ENCODE results near the gene TUG1.

TUG1 gene

DNA sequence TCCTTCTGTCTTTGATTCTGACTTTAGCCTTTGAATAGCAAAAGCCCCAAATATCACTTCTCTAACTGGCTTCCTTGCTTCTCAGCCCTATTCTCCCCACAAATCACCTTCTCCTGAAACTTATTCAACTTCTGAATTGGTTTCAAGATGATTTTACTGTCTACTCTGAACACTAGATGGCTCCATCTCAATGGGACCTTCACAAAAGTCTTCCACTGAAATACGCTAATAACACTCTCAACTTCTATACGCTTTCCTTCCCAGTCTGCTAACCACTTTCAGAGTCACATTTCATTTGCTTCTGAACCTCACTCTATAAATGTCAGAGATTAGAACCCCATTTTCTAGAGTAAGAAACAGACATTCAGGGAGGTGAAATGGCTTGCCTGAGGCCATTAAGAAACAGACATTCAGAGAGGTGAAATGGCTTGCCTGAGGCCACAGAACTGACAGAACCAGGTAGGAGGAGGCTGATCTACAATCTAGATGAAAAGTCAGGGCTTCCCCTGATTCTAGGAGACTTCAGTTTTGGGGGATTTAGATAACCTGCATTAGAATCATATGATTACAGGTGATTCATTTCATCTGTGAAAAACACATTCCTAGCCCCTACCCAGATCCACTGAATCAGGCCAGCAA lies 21.1 kb upstream of the TUG1 start:
- DNase-seq: no peak

GRCh38 chr22:30948930-30949342 lies 20.1 kb upstream of the TUG1 start:
- DNase-seq: no peak

DNA sequence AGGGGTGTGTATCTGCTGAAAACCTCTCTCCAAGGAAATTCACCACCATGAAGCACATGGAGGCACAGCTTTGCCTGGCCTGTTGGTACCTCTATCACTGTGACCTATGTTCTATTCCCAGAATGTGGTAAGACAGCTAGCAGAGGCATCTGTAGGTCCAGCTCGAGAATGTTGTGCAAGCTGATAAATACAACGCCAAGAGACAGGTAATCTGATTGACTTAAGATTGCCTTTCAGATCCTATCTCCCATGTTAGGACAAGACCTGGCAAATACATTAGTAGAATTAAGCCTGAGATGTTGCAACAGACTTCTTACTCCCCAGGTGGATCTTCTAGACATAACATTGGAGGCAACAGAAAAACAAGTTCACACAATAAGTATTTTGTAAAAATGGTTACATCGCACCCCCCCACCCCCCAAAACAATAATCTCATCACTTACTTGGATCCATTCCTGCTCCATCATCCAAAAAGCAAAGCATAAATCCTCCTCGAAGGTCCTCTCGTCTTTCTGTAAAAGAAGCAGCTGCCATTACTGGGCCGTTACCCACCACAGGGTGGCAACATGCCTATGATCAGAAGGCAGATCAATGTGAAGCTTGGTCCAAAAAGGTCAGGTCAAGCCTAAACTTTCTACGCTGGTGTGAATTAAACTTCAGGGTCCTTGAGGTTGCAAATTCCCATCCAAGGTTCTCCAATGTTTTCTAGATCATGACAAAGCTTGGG lies 19.0 kb upstream of the TUG1 start:
- no peak for DNase-seq

DNA sequence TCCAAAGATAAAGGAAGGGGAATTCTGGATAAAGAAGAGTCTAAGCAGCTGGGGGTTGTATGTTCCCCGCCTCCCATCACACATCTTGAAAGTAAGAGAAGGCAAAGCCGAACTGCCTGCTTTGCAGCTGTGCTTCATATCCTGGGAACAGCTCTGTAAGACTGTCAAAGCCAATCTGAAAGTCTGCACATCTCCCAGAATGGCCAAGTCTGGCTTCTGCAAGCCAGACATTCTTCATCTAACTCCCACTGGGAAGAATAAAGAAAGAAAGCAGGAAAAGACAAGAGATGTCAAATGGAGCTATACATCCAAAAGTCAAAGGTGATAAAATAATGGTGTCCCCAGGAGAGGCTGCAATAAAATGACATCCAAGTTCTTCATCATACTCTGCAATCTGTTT lies 15.9 kb upstream of the TUG1 start:
- DNase-seq: no peak

DNA sequence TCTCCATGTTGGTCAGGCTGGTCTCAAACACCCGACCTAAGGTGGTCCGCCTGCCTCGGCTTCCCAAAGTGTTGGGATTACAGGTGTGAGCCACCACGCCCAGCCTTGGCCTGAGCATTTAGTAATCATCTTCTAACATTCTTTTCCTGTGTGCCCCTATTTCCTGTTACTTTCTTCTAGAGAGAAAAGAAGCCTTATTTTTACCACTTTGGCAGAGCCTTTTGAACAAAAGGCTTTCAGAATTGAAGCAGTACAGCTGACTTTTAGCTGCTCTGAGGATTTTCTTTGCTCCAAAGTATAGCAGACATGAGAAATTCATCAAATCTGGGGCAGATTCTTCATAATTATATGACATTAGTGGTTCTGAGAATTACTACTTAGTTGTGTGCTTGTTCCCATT lies 13.9 kb upstream of the TUG1 start:
- no peak for DNase-seq

- no peak for DNase-seq
Measured at GRCh38 chr22:30964858-30965257, 4.2 kb upstream of the TUG1 start.

DNA sequence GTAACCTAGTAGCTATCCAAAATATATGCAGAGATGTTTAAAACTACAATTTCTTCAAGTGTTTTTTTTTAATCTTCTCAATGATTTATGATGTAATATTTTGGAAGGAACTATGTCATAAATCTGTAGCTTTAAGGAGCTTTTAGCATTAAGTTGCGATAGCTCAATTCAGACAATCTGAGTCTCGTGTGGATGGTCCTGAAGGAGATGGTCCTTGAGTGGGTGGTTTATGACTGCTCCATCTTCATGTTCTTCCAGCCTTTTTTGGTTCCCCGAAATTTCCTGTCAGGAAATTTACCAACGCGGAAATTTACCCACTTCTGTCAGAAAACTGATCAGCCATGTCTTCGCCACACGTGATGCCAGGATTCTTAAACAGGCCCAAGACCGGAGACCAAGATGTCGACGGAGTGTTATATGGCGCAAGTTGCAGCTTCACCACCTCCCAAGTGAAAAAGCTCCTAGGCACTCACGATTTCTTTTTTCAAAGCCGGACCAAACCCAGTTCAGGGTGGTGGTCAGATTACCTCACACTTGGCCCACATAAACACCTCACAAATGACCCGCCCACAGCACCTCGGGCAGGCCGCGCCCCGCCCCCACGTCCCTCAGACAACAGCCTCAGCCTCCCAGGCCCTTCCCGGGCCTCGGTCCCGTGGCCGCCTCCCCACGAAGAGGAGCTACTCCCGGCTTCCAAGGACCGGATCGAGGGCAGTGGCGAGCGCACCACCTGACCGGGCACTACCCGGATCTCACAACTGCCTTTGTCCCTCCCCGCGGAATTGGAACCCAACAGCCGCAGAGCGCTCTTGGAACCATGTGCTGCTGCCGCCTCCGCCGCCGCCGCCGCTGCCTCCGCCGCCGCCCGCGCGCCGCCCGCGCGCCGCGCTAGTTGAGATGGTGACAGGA lies 796 bp upstream of the TUG1 start, which contains the start of gene MORC2:
Gene MORC2 (minus strand): TSS at position 760 of the 909 bp plus-strand sequence. CDS start 885 bp downstream, outside the sequence.
- no peak for DNase-seq

DNA sequence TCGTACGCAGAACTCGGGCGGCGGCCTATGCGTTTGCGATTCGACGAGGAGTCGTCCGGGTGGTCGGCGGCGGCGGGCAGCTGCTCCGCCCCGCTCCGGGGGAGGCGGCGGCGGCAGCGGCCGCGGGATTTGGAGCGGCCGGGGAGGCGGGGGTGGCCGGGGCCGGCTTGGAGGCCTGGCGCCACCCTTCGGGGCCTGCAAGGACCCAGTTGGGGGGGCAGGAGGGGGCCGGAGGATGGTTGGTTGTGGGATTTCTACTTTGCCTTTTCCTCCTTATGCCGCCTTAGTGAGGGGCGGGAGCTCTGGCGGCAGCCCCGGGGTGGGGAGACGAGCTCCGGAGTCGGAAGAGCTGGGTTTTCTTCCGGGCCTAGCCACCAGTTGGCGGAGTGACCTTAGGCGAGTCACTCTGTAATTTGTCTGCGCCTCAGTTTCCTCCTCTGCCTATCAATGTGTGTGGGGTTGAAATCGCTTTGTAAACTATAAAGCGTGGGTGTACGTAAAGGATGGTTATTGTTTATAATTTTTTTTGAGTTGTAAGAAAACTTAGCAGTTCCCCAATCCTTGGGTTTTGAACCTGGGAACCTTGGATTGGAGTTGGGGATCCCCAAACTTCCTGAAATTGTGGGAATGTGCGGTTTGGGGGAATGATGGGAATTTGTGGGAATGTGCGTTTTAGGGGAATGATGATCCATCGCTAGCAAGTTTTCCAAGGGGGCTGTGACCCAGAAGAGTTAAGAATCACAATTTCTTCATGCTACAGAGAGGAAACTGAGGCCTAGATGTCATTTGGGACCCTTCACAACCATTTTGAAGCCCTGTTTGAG lies 679 bp downstream of the TUG1 start:
- no peak for DNase-seq

GRCh38 chr22:30970356-30970746 lies 1.3 kb downstream of the TUG1 start:
- DNase-seq: no peak

DNA sequence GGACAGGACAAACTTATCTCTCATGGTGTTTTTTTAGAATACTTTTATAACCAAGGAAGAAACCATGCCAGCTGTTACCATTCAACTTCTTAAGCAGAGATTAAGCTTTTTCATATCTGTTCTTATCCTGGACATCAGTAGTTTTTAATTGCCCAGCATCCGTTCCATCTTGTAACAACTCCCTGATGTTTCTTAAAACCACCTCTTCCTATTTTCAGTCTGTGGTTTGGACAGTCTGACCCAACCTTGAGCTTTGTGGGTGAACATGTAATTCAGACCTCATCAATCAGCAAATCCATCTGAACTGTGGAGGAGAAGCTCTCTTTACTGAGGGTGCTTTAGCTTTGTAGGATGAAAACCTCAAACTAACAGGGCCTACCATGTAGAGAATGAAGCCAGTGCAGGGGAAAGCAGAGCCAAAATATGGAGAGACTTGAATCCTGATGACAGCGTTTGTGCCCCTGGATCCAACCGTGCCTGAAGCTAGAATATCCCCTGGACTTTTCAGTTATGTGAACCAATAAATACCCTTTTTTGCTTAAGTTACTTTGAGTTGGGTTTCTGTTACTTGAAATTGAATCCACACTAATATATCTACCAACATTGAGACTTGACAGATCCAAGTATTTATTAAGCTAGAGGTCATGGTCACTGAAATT lies 9.4 kb downstream of the TUG1 start:
- no peak for DNase-seq

- no peak for DNase-seq
Measured at GRCh38 chr22:30979932-30980331, 10.9 kb downstream of the TUG1 start.

DNA sequence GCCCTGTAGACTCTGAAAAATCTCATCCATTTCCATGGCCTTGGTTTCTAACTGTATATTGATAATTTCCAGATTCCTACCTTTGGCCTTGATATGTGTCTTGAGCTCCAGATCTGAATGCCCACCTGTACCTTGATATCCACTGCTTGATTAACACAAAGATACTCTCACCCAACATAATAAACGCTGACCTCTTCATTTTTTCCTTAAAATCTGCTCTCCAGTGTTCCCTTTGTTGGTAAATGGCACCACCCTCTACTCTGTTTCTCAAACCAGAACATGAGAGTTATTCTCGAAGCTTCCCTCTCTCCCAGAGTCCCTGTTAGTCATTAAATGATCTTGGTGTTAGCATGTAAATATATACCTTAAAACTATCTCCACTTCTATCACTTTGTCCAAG lies 13.4 kb downstream of the TUG1 start:
- DNase-seq: no peak

DNA sequence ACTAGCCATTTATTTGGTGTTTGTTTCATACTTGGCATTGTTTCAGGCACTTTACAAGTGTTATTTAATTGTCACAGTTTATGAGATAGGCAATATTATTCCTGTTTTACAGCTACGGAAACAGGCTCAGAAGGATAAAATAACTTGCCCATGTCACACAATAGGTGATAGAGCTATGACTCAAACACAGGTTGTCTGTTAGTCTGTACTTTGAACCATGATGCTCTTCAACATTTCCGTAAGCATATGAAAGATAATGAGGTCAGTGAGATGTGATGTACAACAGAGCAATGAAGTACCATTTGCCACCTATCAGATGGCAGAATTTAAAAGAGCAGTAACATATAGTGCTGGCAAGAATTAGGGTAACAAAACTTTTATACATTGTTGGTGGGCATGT lies 15.3 kb downstream of the TUG1 start:
- DNase-seq: no peak

GRCh38 chr22:30985561-30986208 lies 16.6 kb downstream of the TUG1 start:
- no peak for DNase-seq

GRCh38 chr22:30989474-30989873 lies 20.4 kb downstream of the TUG1 start:
- DNase-seq: no peak

- no peak for DNase-seq
Measured at GRCh38 chr22:30990690-30991089, 21.6 kb downstream of the TUG1 start.

GRCh38 chr22:30992565-30992964 lies 23.5 kb downstream of the TUG1 start:
- no peak for DNase-seq

GRCh38 chr22:30994960-30995359 lies 25.9 kb downstream of the TUG1 start:
- DNase-seq: no peak

DNA sequence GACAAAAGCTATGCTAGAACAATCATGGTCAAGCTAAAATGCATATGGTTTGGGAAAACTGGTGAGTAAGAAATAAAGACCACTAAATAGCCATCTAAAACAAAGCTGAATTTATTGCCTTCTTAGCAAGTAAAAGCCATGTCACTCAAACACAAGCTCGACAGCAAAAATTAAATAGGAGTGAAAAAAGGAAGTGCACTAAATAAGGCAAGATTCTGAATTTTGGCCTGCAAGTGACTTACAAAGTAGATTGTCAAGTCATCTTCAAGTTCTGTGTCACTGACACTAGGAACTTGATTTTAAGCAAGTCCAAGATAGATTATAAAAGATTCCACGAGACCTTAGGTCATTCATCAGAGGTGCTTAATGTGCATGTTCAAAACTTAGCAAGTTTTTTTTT lies 27.4 kb downstream of the TUG1 start:
- no peak for DNase-seq

- DNase-seq: no peak
Measured at GRCh38 chr22:30998329-30998728, 29.3 kb downstream of the TUG1 start.

- no peak for DNase-seq
Measured at GRCh38 chr22:31001124-31001770, 32.2 kb downstream of the TUG1 start.
